GM18909 (cell line): ENCODE measurements around the gene MNT.

Experiments
- ATAC-seq: cut with Tn5 transposase; IDR thresholded peaks from one replicate; pipeline ENCODE4 v1.9.1; 2021; ENCODE audit warnings: mild to moderate bottlenecking; ENCODE audit not compliant: unreplicated experiment, poor library complexity

The MNT gene

DNA sequence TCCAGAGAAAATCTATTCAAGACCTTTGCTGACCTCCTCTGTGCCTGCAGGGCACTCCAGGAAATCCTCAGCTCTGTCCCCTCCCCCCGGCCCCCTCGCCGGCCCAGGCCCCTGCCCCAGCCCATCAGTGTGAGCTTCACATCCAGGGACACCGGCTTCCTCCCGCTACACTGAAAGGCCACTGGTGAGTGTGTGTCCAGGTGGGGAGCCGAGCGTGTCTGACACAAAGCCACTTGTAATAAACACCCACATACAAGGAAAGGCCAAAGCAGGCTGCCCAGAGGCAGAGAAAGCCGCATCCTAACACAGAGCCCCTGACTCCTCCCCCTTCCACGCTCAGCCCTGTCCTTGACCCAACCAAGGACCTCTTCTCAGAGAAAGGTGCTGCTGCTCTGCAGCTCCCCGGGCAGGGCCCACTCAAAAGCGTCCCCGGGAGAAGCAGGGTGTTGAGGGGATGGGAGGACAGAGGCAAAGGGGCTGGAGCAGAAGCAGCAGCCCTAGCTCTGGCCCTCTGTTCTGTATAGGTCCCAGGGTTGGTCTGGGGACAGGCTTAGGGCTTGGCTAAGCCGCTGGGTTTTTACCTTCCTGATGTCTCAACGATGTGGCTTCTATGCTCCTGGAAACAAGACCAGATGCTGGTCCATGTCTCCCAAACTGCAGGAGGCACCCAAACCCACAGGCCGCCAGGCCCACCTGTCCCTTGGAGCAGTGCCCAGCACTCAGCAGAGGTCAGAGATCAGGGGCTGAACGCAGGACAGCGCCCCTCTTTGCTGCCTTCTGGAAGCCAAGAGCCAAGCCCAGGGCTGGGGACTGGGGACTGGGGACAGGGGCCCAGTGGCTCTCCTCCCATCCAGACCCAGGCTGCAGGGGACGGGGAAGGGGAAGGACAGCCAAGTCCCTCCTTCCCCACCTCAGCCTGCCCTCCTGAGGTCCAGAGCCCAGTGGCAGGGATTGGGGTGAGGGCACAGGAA lies 15.3 kb downstream of the MNT start:
- no peak for ATAC-seq

DNA sequence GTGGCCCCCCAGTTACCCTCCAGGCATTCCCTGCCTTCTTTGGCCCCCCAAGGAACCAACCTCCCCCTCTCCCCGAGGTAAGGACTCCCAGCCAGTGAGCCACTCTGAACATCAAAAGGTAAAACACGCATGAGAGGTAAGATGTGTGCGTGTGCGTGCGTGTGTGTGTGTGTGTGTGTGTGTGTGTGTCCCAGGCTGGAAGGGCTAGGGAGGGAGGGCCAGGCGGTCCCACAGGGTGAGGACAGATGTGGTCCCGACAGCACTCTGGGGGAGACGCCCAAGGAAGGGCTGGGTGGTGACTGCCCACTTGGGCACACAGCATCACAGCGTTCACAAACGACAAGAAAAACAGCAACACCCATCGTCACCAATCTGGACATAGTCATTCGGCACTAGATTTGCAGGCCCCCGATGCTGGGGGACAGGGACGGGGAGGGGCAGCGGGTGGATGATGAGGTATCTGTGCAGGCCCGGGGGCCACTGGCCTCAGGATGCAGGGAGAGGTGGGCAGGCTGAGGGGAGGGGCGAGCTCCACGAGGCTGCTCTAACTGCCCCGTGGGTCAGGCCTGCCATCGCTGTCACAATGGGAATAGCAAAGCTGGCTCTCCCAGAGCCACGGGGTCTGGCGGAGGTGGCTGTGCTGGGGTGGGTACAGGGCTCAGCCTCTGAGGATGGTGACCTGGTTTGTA lies 16.3 kb downstream of the MNT start:
- ATAC-seq, result no peak

DNA sequence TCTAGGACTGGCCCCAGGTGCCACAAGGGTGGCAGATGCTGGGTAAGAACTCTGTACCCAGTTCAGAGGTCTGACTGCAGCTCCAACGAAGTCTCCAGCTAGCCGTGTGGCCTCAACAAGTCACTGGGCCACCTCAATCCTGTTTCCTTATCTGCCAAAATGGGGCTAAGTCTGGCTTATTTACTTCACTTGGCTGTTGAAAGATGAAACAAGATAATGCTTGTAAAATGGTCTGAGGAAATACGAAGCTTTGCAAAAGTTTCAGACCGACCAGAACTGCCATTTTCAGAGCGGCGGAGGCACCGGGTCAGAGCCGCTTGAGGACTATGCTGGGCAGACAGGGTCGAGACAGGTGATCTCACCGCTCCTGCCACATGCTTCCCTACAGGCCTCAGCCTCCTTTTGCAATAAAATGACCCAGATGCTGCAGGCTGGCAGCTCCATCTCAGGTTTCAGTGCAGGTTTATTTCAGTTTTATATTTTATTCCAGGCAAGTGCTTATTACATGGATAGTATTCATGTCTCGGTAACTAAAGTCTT lies 17.2 kb downstream of the MNT start:
- no peak for ATAC-seq

DNA sequence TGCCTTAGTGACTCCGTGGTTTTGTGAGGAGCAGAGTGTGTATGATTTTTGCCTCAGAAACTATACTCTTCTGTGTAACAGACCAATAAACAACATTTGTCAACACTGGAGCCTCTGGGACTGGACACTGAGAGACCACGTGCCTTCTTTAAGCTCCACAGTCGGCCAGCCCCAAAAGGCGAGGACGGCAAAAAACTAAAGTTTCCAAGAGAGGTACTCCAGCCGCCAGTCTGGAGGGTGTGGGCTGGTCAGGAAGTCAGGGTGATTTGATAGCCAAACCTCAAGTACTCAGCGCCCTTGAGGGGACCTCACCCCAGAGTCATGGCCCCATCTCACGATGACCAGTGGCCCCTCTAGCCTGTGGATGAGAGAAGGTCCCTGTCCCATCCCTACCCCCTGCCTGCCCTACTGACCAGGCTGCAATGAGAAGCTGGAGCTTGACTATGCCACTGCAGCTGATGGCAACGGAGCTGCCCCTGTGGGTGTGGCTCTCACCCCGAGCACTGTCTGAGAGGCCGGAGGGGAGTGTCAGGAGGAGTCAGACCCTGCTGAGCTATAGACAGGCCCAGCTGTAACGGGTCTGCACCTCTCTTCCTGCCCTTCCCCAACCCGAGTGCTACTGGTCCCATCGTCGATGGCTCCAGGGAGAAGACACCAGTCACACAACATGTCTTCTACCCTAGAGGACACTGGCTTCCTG lies 19.8 kb downstream of the MNT start:
- ATAC-seq, result no peak

DNA sequence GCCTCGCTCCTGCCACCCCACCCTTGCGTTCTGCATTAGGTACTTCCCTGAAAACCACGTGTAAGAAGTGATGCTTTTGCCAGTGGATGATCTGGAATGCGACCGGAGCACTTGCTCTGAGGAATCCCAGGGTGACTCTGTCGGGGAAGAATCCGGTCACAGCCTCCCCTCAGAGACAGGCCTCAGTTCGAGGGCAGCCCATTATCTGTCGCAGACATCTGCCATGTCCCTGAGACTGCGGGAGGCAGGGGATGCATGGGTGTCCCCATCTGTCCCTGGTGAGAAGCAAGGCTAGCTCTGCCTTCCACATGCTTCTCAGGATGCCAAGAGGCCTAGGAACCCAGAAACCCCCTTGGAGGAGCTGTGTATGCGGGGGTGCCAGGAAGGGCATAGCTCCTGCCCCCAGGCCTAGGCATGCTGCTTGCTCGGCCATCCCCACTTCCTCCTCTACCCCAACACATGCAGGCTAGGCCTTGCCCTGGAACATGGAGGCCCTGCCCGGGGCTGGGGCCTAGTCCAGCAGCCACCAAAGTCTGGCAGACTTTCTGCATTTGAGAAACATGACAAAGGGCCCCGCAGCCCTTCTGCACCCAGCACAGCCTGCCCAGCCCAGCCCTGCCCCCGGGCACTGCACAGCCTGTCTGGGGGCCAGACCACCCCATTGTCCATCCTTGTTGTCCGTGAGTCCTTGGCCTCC lies 20.5 kb downstream of the MNT start:
- no peak for ATAC-seq

DNA sequence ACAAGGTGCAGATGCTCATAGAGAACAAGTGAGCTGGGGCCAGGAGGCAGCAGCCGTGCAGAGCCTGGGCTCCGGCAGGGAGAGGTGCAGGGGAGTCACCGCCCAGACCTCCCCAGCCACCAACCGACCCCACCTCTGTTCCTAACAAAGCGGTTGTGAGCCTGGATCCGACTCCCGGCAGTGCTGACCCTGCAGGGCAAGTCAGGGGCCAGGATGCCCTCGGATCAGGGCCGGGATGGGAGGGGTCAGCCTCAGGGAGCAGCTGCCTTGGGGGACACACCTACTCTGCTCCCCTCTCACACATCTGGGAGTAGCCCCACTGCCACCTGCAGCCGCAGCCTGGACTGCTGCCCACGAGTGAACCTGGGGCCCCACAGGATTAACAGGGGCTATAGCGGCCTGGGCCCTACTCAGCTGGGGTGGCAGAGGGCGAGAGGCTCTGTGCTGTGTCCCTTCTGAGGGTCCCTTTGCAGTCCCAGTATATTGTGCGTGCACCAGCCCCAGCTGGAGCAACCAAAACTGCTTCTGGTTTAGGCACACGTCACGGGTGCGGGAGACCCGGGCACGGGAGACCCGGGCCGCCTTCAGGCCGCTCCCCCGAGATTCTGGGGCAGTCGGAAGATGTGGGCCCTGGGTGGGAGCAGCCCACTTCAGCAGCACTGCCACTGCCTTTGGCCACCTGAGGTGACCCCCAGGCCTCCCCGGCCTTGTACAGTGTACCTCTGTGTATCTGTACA lies 21.2 kb downstream of the MNT start:
- ATAC-seq, result no peak

DNA sequence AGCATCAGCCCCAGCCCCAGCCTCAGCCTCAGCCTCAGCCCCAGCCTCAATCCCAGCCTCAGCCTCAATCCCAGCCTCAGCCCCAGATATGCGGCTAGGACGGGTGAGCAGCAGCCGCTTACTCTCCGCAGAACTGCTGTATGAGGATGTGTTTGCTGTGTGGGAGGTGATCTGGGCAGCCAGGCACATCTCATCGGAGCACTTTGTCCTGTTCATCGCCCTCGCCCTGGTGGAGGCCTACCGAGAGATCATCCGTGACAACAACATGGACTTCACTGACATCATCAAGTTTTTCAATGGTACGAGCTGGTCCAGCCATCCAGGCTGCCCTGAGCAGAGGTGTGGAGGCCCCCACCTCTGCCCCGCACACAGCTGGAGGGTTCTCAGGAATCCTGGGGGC lies 22.0 kb downstream of the MNT start:
- no peak for ATAC-seq

DNA sequence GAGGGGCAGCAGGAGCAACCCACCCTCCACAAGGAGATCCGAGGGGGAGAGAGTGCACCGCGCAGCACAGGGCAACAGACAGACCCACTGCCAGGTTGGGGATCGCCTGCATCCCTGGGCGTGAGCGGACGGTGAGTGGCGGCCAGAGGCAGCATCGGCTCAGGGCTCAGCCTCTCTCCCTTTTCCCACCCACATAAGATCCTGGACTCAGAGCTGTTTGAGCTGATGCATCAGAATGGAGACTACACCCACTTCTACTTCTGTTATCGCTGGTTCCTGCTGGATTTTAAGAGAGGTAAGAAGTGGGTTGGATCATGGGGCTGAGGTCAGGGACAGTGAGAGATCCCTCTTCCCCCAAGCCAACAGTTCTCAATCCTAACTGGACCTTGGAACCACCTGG lies 23.2 kb downstream of the MNT start:
- no peak for ATAC-seq

DNA sequence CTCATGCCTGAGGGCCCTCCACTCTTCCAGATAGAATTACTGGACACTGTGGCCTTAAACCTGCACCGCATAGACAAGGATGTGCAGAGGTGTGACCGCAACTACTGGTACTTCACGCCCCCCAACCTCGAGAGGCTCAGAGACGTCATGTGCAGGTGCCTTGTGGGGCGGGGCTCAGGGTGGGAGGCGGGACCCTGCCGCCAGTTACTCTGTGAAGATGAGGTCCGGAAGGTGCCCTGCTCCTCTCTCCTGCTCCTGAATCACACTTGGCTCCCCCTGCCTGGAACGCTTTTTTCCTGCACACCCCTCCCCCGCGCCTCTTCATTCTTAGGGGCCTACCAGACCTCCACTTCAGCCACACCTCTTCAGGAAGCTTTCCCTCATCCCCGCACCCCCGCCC lies 24.8 kb downstream of the MNT start:
- ATAC-seq, result no peak

DNA sequence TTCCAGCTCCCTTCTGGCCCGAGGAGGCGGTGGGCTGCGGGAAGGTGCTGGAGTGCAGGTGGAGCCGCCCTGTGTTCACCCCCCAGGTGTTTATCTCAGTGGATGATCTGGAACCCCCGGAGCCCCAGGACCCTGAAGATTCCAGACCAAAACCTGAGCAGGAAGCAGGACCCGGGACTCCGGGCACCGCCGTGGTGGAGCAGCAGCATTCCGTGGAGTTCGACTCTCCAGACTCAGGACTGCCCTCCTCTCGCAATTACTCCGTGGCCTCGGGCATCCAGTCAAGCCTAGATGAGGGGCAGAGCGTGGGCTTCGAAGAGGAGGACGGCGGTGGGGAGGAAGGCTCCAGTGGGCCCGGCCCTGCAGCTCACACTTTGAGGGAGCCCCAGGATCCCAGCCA lies 25.5 kb downstream of the MNT start:
- ATAC-seq, result no peak

DNA sequence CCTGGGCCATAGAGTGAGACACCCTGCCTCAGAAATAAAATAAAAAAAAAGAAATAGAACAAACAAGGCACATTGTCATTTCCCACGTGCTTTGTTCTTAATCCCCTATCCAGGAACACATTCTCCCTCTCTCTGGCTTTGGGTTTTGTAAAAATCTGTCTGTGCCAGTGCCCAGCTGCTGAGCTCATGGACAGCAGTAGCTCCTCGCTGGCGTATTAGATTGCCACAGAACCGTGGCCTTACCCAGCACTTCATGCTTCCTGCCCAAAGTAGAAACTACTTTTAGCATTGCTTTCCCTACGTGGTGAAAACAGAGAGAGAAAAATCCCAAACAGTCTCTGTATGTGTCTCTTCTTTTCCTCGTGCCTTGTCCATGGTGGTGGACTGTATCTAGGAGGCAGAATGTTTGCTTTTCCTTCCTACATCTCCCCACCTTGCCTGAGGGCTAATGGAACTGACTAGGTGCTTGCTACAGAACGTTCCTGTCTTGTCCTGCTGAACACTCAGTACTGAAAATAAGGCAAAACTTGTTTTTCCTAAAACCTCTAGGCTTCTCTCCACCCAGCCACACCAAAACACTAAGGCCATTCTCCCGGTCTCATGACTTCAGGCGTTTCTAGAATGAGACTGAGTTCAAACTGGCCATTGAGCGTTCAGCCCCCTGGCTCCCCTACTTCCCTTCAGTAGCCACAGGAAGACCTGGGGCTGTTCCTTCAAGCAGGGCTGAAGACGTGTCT lies 26.1 kb downstream of the MNT start:
- no peak for ATAC-seq

DNA sequence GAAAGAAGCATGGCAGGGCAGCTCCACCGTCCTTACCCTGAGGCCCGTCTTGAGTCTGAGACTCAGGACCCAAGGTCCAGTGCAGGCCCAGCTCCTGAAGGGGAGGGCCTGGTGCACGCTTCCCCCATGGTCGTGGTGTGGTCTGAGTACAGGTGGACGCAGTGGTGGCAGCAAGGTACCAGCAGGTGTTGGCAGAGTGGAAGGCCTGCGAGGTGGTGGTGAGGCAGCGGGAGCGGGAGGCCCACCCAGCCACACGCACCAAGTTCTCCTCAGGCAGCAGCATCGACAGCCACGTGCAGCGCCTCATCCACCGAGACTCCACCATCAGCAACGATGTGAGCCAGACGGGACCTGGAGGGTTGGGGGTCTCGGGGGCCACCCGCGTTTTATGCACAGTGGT lies 27.7 kb downstream of the MNT start:
- no peak for ATAC-seq

DNA sequence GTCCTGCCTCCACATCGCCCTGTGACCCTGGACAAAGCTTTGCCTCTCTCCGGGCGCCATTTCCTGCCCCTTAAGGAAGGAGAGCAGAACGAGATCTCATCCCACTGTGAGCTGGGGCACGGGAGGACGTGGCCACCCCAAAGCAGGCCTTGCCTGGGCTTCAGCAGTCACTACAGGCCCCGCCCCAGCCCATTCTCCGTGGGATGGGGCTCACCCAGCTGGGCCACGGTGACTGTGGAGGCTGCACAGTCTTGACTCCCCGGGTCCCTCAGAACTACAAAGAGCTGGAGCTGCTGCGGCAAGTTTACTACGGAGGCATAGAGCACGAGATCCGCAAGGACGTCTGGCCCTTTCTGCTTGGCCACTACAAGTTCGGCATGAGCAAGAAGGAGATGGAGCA lies 28.2 kb downstream of the MNT start:
- ATAC-seq, result no peak

DNA sequence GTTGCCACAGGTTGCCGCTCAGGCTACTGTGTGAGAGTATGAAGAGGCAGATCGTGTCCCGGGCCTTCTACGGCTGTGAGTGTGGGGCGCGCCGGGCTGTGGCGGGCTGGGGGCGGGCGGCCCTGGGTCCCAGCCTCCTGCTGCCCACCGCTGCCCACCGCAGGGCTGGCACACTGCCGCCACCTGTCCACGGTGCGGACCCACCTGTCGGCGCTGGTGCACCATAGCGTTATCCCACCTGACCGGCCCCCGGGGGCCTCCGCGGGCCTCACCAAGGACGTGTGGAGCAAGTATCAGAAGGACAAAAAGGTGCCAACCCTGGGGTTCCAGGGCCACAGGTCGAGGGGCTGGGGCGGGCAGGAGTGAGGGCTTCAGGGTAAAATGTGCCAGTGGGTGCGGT lies 28.7 kb downstream of the MNT start:
- ATAC-seq, result no peak

DNA sequence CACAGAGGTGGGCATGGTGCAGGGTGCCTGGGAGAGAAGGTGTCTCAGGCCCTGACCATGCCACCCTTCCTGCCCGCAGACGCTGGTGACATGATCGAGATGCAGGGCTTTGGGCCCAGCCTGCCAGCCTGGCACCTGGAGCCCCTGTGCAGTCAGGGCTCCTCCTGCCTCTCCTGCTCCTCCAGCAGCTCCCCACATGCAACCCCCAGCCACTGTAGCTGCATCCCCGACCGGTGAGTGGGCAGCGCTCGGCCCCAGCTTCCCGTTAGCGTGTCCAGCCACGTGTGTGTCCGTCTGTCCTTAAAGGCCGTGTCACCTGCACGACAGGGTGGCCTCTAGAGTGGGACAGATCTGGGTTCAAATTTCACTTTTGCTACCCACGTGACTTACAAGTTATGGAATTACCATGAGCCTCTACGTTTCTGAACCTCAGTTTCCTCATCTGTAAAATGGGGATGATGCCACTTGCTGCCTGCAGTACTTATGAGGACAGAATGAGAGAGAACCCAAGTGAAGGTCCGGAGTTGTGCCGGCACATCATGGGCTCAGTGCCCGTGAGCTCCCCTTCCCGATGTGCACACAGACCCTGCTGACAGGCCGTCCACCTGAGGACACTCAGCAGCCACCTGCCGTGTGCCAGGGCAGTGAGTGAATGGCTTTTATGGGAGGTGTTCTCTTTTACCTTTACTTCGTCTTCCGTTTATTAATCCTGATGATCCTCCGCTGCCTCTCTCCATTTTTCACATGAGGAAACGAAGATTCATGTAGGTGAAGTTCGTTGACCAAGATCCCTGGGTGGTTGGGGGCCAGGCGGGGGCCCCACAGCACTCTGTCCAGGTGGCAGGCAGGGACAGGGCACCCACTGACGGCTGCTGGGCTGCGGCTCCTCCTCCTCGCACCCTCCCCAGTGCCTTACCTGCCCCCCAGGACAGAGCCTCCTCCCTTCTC lies 29.4 kb downstream of the MNT start:
- ATAC-seq, result no peak

DNA sequence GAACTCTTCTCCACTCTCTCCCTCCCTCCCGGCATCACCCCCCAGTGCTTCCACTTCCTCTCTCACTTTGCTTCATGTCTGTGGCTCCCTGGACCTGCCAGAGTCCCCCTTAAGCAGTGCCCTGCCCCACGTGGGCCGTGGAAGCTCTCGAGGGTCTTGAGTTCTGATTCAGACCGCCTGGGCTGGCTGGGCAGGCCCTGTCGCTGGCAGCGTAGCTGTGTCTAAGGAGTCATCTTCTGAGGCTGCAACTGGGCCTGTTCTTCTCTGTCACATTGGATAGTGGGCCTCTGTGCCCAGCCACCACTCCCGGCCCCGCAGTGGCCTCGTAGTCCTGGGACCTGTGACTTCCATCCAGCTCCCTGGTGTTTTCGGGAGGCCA lies 30.7 kb downstream of the MNT start:
- ATAC-seq, result no peak

DNA sequence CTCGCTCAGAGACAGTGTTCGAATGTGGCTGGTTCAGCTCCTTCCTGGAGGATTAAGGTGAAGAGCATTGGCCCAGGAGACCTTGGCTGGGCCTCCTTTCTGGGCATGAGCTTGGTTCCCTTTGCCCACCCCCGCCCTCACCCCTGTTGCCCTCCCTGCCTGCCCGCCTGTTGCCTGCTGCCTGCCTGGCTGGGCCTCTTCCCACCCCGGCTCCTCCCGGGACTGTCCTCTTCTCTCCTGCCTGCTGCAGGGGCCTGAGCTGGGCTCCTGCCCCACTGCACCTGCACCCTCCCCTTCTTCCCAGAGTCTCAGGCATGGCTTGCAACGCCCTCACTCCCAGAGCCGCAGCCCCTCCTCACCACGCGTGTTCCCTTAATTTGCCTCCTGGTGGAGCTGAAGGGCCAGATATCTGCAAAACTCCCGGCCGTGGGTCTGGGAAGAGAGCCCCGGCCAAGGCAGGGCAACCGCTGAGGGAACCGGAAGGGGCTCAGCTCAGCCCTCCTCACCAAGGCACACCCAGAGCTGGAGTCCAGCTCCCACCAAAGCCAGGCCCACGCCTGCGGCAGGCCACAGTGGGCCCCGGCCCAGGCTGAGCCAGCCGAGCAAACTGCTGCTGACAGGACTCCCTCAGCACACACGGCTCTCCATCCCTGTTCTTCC lies 31.2 kb downstream of the MNT start:
- no peak for ATAC-seq
